Panc1 (cell line): ENCODE results near the gene WIZ.

Experiments used
- CTCF ChIP-seq: fragments of 450-650 bp; IDR thresholded peaks from 2 replicates; pipeline ENCODE4 v1.5.1; 2017; ENCODE audit warnings: mild to moderate bottlenecking
- POLR2AphosphoS5 ChIP-seq: IDR thresholded peaks from 2 replicates; pipeline ENCODE4 v1.6.1; 2012; ENCODE audit warnings: mild to moderate bottlenecking, low read depth, low read length, moderate library complexity
- REST ChIP-seq, 2 experiments: IDR thresholded peaks; 2 replicates each; pipeline ENCODE4 v1.6.1; 2011 to 2012; ENCODE audit warnings: low read depth in 2 of 2, control low read depth in 1 of 2, low read length in 1 of 2, mild to moderate bottlenecking in 1 of 2, moderate library complexity in 1 of 2; ENCODE audit not compliant: insufficient read depth in 1 of 2

- no peak for TF ChIP-seq CTCF
- TF ChIP-seq POLR2AphosphoS5 = no peak
- TF ChIP-seq REST (IDR thresholded peaks at IDR 0.05; ENCODE audit: insufficient read depth in 1 of 2, low read depth in 2 of 2, low read length in 1 of 2) = no peak
Measured at GRCh38 chr19:15457701-15458484, 8.1 kb upstream of the WIZ start.
